ENCODE results near the gene PRSS21. TPM values are rescaled to one million over a fixed set of nuclear protein-coding genes. Genes with fewer than 3 reads are reported as not detected.

PRSS21 gene
- total RNA-seq, 4 donors from 2014 or later = not detected

GRCh38 chr16:2852003-2852730 lies 35.1 kb downstream of the PRSS21 start:
- Histone ChIP-seq H3K27me3 (peaks cover 0 to 77% of the 10 kb centered on the region in 2 donors), H3K36me3 (no peaks in the 10 kb centered on the region), H3K9me3 (peaks cover 0 to 33% (median 1%) of the 10 kb centered on the region in 4 donors), H3K4me3 (no peak overlapping the region), H3K4me1 (no peaks in the 10 kb centered on the region), H3K27ac (no peak overlapping the region)
- DNase-seq (ENCODE audit: low spot score in 2 of 2) = no peak
- TF ChIP-seq, protein P1, sequence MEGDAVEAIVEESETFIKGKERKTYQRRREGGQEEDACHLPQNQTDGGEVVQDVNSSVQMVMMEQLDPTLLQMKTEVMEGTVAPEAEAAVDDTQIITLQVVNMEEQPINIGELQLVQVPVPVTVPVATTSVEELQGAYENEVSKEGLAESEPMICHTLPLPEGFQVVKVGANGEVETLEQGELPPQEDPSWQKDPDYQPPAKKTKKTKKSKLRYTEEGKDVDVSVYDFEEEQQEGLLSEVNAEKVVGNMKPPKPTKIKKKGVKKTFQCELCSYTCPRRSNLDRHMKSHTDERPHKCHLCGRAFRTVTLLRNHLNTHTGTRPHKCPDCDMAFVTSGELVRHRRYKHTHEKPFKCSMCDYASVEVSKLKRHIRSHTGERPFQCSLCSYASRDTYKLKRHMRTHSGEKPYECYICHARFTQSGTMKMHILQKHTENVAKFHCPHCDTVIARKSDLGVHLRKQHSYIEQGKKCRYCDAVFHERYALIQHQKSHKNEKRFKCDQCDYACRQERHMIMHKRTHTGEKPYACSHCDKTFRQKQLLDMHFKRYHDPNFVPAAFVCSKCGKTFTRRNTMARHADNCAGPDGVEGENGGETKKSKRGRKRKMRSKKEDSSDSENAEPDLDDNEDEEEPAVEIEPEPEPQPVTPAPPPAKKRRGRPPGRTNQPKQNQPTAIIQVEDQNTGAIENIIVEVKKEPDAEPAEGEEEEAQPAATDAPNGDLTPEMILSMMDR (IDR thresholded peaks at IDR 0.05) = no peak
- TF ChIP-seq EP300 (IDR thresholded peaks at IDR 0.05) (no peak), POLR2A (IDR thresholded peaks at IDR 0.05) (no peak)
- 83% methylated on average over 10 to 16 of the region's 16 CpGs for whole genome bisulfite sequencing, 2 donors

- Histone ChIP-seq H3K4me1 (no peaks in the 10 kb centered on the region), H3K9me3 (peaks cover 0 to 30% (median 1%) of the 10 kb centered on the region in 4 donors), H3K36me3 (no peaks in the 10 kb centered on the region), H3K27me3 (peaks cover 0 to 83% of the 10 kb centered on the region in 2 donors), H3K4me3 (no peak overlapping the region), H3K27ac (no peak overlapping the region)
- TF ChIP-seq, protein P1 (IDR thresholded peaks at IDR 0.05) = no peak
- no peak for TF ChIP-seq EP300 (IDR thresholded peaks at IDR 0.05)
- TF ChIP-seq POLR2A (IDR thresholded peaks at IDR 0.05) = no peak
- WGBS, 2 donors = 46 to 50% methylated on average over 35 to 40 of the region's 56 CpGs
- DNase-seq (ENCODE audit: low spot score in 2 of 2) = no peak
These were observed 35.9 kb downstream of the PRSS21 start for GRCh38 chr16:2852731-2853507.

DNA sequence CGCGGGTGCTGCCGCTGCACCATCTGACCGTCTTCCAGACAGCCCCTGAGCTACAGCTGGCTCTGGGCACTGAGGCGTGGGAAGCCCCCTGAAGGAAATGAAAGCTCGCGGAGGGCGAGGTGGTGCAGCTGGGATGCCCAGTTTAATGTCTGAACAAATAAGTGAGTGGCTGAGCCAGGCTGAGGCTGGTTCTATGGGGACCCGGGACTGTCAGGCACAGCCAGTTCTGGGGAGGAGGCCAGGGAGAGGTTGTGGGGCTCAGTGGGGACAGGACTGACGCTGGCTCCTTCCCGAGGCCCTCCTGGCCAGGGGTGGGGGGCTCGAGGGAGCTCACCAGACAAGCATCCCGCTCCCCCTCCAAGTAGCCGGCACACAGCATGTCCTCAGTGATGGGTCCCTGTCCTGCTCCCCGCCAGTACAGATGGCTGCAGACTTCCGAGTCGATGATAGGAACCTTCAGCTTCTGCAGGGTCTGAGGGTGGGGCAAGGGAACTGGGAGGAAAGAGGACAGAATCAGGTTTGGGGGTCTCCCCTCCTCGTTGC lies 36.6 kb downstream of the PRSS21 start:
- no peak overlapping the region for H3K27ac ChIP-seq
- peaks cover 0 to 23% (median 1%) of the 10 kb centered on the region in 4 donors for H3K9me3 ChIP-seq
- WGBS, 2 donors = 79 to 85% methylated on average over 18 of the region's 18 CpGs
- DNase-seq (ENCODE audit: low spot score in 2 of 2) = no peak
- no peaks in the 10 kb centered on the region for H3K36me3 ChIP-seq
- H3K4me3 ChIP-seq = no peak overlapping the region
- peaks cover 0 to 83% of the 10 kb centered on the region in 2 donors for H3K27me3 ChIP-seq
- H3K4me1 ChIP-seq = peaks cover 0 to 7% (median 0%) of the 10 kb centered on the region in 4 donors
- no peak for TF ChIP-seq POLR2A (IDR thresholded peaks at IDR 0.05)
- TF ChIP-seq, protein P1 (IDR thresholded peaks at IDR 0.05) = no peak
- no peak for TF ChIP-seq EP300 (IDR thresholded peaks at IDR 0.05)

DNA sequence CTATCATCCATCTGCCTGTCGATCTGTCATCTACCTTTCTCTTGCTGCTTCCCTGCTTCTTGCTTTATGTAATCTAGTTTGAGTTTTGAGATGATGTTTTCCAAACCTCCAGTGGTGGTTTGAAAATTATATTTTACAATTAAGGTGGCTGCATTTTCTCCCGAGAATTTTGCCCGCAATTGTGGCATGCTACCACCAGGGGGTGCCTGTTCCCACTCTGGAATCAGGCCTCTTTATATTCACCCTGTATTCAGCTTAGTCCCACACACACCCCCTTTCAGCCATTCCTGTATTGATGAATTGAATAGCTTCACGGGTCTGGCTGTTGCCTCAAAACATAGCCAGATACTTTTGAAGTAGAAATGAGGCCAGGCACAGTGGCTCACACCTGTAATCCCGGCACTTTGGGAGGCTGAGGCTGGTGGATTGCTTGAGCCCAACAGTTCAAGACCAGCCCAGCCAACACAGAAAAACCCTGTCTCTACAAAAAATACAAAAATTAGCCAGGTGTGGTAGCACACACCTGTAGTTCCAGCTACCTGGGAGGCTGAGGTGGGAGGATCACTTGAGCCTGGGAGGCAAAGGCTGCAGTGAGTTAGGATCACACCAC lies 37.8 kb downstream of the PRSS21 start:
- H3K9me3 ChIP-seq = peaks cover 0 to 26% (median 1%) of the 10 kb centered on the region in 4 donors
- 44 to 71% methylated on average over 5 of the region's 5 CpGs for WGBS, 2 donors
- H3K36me3 ChIP-seq = no peaks in the 10 kb centered on the region
- TF ChIP-seq EP300 (IDR thresholded peaks at IDR 0.05) (no peak), POLR2A (IDR thresholded peaks at IDR 0.05) (no peak)
- TF ChIP-seq, protein P1 (IDR thresholded peaks at IDR 0.05) = peak in 1 of 5 experiments; percentile 8
- no peak overlapping the region for H3K27ac ChIP-seq
- no peak for DNase-seq (ENCODE audit: low spot score in 2 of 2)
- H3K4me1 ChIP-seq = peaks cover 0 to 7% (median 0%) of the 10 kb centered on the region in 4 donors
- H3K27me3 ChIP-seq = peaks cover 0 to 81% of the 10 kb centered on the region in 2 donors
- H3K4me3 ChIP-seq = no peak overlapping the region

All from tibial nerve (tissue), 4 donors.